ENCODE results near the gene CNTNAP4.

The CNTNAP4 gene

DNA sequence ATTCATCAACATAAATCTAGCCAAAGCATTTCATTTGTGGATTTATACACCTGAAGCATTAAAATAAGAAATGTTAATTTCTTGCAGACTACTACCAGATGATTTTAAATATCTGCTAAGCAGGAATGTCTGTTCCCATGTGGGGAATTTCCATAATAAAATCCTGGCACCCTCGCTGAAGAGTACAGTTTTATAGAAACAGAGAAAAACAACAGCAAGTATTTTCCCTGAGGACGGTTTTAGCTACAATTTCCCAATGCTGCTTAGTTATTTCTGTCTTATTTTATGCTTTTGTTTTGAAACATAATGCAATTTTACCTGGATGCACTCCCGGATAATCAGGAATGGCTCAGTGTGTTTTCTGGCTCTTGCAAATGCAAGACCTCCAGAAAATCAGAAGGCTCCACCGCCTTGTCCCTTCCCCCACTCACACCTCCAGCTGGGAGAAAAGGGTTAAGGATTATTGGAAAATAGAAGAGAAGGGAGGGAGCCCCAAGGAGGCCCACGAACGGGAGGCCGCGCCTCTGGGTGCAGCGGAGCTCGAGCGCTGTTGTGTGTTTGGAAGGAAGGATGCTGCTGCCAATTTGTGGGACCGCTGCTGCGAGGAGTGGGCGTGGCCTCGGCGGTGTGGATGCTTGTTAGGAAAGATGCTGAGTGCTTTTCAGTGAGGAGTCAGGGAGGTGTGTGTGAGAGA lies at the start of gene CNTNAP4:
CNTNAP4 (plus strand) TSS at position 657 of the 694 bp plus-strand sequence. CDS start 262 bp downstream, outside the sequence.
- peak; percentile 29 for DNase-seq (ENCODE audit: low read depth, low spot score)

DNA sequence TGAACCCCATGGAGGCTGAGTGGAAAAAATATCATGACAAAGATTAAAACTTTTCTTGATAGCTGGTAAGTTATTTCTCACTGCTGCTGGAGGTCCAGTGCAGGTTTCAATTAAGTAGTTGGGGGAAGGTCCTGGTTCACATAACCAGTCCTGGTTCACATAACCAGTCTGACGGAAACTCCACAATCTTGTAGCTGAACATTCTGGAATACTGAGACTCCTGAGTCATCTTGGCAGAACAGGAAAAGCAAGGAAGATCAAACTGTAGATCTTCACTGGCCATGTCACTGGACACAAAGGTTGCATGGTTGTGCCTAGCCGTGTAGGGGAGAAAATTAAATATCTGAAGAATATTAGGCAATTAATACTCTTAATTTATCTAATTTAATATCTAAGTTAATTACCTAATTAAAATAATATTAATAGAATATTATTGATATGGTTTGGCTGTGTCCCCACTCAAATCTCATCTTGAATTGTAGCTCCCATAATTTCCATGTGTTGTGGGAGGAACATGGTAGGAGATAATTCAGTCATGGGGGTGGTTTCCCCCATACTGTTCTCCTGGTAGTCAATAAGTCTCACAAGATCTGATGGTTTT lies 48.6 kb upstream of the CNTNAP4 start:
- DNase-seq (ENCODE audit: low read depth, low spot score) = no peak

DNA sequence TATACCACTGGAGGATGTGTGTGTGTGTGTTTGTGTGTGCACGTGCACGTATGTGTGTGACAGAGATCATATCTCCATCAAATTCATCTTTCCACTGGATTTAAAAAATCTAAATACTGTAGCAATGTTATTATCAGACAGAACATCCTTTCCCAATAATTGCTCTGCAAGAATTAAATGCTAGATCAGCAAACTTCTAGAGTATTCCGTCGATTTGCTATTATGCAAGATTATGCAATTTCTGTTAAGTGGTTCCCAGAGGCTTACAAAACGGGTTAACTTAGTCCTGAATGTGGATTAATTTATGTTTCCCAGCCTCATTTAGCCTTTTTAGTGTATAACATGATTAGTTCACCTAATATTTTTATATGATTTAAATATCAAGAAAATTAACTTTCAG lies 44.5 kb upstream of the CNTNAP4 start:
- DNase-seq (ENCODE audit: low read depth, low spot score) = no peak

DNA sequence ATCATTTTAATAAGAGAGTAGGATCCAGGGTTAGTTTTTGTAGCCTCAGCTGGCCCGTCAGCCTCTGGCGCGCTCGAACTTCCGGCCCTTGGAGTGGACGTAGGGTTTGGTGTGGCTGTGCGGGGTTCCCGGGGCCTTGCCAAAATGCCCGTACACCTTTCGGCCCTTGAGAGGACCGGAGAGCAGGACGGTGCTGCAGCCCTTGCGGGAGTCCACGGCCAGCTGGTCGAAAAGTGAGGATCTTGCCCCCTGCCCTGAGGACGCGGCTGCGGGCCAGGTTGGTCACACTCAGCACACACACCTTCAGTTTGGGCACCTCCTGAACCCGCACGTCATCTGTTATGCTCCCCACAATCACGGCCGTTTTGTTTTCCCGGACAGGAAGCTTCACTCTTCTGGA lies 42.2 kb upstream of the CNTNAP4 start:
- no peak for DNase-seq (ENCODE audit: low read depth, low spot score)

- DNase-seq (ENCODE audit: low read depth, low spot score) = no peak
Observed at GRCh38 chr16:76235426-76235825, 41.8 kb upstream of the CNTNAP4 start.

GRCh38 chr16:76237471-76237870 lies 39.7 kb upstream of the CNTNAP4 start:
- DNase-seq (ENCODE audit: low read depth, low spot score) = no peak

DNA sequence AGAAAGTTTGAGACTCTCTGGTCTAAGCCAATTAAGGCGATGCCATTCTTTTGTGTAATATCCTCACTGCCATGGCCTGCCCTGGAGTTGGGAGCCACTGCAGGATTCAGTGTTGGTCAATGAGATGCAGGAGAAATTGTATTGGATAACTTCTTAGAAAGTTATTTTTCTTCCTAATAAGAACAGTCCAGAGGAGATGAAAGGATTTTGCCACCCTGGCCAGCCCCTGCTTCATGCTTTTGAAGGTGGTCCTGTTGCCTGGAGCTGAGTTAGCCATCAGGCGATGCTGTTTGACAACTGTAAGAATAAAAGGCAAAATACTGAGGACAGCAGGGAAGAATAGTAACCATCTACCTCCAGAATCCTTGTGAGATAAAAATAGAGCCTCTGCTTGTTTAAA lies 35.4 kb upstream of the CNTNAP4 start:
- no peak for DNase-seq (ENCODE audit: low read depth, low spot score)

DNA sequence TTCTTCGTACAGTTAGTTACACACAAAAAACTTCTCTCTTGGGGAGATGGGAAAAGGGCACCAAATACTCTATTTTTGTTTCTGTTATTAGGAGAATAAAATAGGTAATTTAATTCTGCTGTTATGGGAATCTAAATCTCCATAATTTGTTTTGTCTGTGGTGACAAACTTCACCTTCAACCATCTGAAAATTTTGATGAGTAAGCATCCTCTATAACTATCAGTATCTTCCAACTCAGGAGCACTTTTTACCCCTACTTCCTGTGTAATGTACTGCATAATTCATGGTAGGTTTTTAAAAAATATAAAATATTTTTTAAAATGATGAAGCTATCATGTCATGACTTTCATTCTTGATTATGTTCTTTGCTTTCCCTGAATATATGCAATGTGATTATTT lies 33.6 kb upstream of the CNTNAP4 start:
- no peak for DNase-seq (ENCODE audit: low read depth, low spot score)

- no peak for DNase-seq (ENCODE audit: low read depth, low spot score)
Observed at GRCh38 chr16:76246587-76246986, 30.6 kb upstream of the CNTNAP4 start.

- peak; percentile 83 for DNase-seq (ENCODE audit: low read depth, low spot score)
Observed at GRCh38 chr16:76265434-76266045, 11.7 kb upstream of the CNTNAP4 start.

DNA sequence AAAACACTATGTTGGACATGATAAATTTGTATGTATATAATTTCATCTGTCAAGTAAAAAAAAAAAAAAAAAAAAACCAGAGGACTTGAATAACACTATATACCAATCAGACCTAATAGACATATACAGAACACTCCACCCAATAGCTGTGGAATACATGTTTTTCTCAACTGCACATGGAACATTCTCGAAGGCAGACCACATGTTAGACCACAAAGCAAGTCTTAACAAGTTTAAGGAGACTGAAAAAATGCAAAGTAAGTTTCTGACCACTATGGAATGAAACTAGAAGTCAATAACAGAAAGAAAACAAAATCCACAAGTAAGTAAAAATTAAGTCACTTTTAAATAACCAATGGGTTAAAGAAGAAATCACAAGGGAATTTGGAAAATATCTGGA lies 8.4 kb upstream of the CNTNAP4 start:
- no peak for DNase-seq (ENCODE audit: low read depth, low spot score)

- no peak for DNase-seq (ENCODE audit: low read depth, low spot score)
Observed at GRCh38 chr16:76277460-76278030, 344 bp downstream of the CNTNAP4 start.

GRCh38 chr16:76278086-76278485 lies 885 bp downstream of the CNTNAP4 start:
- no peak for DNase-seq (ENCODE audit: low read depth, low spot score)

GRCh38 chr16:76278980-76279379 lies 1.8 kb downstream of the CNTNAP4 start:
- peak; percentile 14 for DNase-seq (ENCODE audit: low read depth, low spot score)

- DNase-seq (ENCODE audit: low read depth, low spot score) = no peak
Observed at GRCh38 chr16:76280421-76281215, 3.4 kb downstream of the CNTNAP4 start.

DNA sequence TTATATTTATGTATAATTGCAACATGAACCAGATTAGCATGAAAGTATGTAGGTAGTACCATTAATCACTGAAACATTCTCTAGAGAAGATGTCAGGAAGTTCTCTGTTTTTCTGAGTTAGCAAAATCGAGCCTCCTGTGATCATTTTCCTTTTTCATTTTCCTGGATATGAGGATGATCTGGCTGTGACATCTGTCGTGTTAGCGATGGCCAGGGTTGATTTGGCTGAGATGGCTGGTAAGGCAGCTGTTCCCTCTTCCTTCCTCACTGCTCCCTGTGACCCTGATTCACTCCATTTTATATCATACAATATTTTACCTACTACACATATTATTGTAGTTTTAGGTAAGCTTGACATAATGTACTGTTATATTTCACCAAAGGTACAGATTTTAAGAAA lies 10.3 kb downstream of the CNTNAP4 start:
- no peak for DNase-seq (ENCODE audit: low read depth, low spot score)

- DNase-seq (ENCODE audit: low read depth, low spot score) = no peak
Observed at GRCh38 chr16:76292218-76292617, 15.0 kb downstream of the CNTNAP4 start.

DNA sequence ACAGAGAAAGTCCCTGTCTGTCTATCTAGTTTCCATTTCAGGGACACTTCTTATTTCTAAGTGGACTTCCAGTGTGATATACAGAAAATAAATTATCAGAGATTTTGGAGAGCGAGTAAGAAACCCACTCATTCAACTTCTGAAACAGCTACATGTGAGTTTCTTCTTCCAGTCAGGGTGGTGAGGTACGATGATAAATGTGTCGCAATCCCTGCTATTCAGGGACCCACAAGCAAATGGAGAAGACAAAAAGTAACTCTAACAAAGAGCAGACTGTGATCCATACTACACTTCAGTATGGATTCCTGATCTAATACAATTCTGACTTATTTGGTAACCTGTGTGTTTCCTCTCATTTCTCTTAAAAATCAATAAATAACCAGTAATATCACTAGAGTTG lies 16.8 kb downstream of the CNTNAP4 start:
- no peak for DNase-seq (ENCODE audit: low read depth, low spot score)

DNA sequence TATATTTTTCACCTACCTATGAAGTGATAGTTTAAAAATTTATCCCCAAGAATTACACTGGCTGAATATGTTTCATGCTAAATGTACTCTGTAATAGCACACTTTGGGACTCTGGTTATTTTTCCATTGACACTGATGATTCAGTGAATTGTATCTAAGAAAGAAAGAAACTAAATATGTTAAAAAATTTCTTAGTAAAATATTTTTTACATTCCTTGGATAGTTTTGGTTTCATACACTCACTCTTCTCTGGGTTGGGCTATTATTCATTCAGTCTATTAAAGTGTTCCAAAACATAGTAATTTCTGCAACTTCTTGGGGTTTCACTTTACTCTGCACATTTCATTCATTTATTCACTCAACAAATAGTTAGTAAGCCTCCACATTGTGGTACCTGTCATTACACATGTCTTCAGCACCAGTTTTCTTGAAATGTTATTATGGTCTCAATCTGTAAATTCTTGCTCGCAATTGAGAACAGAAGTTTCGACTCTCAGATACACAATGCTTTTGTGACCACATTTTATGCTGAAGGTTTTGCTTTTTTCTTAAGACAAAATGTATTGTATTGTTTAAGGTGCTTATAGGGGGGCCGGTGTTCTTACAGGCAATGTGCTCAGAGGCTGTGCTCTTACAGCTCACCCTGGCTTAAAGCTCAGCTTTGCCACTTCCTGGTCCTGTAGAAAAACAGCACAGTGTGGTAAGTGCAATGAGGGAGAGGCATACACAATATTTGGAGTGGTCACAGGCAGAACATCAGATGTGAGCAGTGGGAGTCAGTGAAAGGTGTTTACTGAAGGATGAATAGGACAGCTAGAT lies 17.4 kb downstream of the CNTNAP4 start:
- no peak for DNase-seq (ENCODE audit: low read depth, low spot score)

DNA sequence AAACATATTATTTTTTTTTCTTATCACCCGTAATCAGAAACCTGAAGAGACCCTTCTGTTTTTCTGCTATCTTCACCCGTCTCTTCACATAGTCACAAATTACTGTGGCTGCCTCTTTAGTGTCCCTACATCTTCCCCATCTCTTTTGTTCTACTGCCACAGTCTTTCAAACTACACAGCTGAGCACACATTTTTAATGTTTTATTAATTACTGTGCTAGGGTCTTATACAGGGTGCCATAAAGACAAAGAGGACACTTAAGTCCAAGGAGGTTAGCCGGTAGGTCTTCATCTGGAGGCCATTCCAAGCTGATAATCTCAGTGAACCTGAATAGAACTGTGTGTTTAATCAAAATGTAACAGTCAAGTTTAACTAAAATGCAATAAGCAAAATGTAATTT lies 20.7 kb downstream of the CNTNAP4 start:
- no peak for DNase-seq (ENCODE audit: low read depth, low spot score)

All from ELF-1 (cell line).